Measurements from ENCODE around the gene RPS18.

The RPS18 gene

GRCh38 chr6:33315793-33316602 lies 44.1 kb downstream of the RPS18 start:
- DNase-seq, result no peak

GRCh38 chr6:33316603-33317418 lies 44.9 kb downstream of the RPS18 start:
- DNase-seq, result no peak

- no peak for DNase-seq
These were observed 45.5 kb downstream of the RPS18 start for GRCh38 chr6:33317419-33317668.

GRCh38 chr6:33317669-33318425 lies 46.0 kb downstream of the RPS18 start, which contains the start of gene ZBTB22:
TSS of gene ZBTB22 (minus strand) at chr6:33317744. CDS start at chr6:33316916, 828 bp downstream.
- DNase-seq, result peak; percentile 99

- no peak for DNase-seq
These were observed 46.7 kb downstream of the RPS18 start for GRCh38 chr6:33318426-33319073.

GRCh38 chr6:33319939-33320314 lies 48.1 kb downstream of the RPS18 start:
- DNase-seq, result no peak

GRCh38 chr6:33320315-33321181 lies 48.7 kb downstream of the RPS18 start:
- DNase-seq, result no peak

- no peak for DNase-seq
These were observed 49.4 kb downstream of the RPS18 start for GRCh38 chr6:33321227-33321626.

- peak; percentile 89 for DNase-seq
These were observed 51.7 kb downstream of the RPS18 start for GRCh38 chr6:33323623-33323948.

GRCh38 chr6:33324125-33324524 lies 52.2 kb downstream of the RPS18 start:
- DNase-seq, result peak; percentile 50

Measured in NCI-H146 (cell line).